Activated CD4-positive, alpha-beta T cell treated with anti-CD3 and anti-CD28 coated beads for 36 hours (primary cell): ENCODE results near the gene TTLL3. TPM values are rescaled to one million over a fixed set of nuclear protein-coding genes. Genes with fewer than 3 reads are reported as not detected.
A peak's percentile ranks its signal among the peaks of the same experiment; 100 is the strongest.
"Not testable (repeated sequence)": the region's sequence is repeated elsewhere in the genome, so short reads cannot be mapped to it uniquely, and the experiment has no call there.

Experiments
- ATAC-seq: fragments of 200-7000 bp; cut with Tn5 transposase; one replicate; pipeline ENCODE4 v1.10.0; 2021; ENCODE audit warnings: mild to moderate bottlenecking, moderate library complexity
- CTCF ChIA-PET: fragments of 350-600 bp; sonication (Branson Sonifier 250); formaldehyde crosslinking; loops from one replicate; lab custom pipeline; 2021; ENCODE audit warnings: antibody characterized with exemption; lab: Charles Lee
- POLR2A ChIA-PET: fragments of 350-600 bp; sonication (Branson Sonifier 250); formaldehyde crosslinking; loops from one replicate; lab custom pipeline; 2021; ENCODE audit warnings: antibody characterized with exemption, inconsistent platforms; lab: Charles Lee
- DNase-seq: peaks from one replicate; pipeline ENCODE4 v3.0.0-alpha.2; 2020
- H3K27ac Mint-ChIP-seq: one replicate; pipeline ENCODE4 v1.8.0; 2021; ENCODE audit warnings: mixed read lengths
- H3K27me3 Mint-ChIP-seq: one replicate; pipeline ENCODE4 v1.8.0; 2021; ENCODE audit warnings: mixed read lengths
- H3K36me3 Mint-ChIP-seq: one replicate; pipeline ENCODE4 v1.8.0; 2021; ENCODE audit warnings: low read depth, mixed read lengths
- H3K4me1 Mint-ChIP-seq: one replicate; pipeline ENCODE4 v1.8.0; 2021; ENCODE audit warnings: mixed read lengths
- H3K4me3 Mint-ChIP-seq: one replicate; pipeline ENCODE4 v1.8.0; 2021; ENCODE audit warnings: mild to moderate bottlenecking, moderate library complexity, mixed read lengths
- H3K9me3 Mint-ChIP-seq: one replicate; pipeline ENCODE4 v1.8.0; 2021; ENCODE audit warnings: low read depth, mixed read lengths
- intact Hi-C, 2 experiments: fragments of 100-400 bp; cut with DNase I in 1 of 2; cut with micrococcal nuclease in 1 of 2; formaldehyde crosslinking; loops; one replicate each; pipeline versions ENCODE4 v1.14.2 to v1.15.1; 2022 to 2024; cut with DNase I, micrococcal nuclease
- total RNA-seq, 2 experiments: library from RNA; stranded (reverse); gene quantifications; one replicate each; pipeline ENCODE4 v1.2.3, GENCODE V29; 2021

Gene TTLL3
- total RNA-seq, 2 experiments from 2014 or later = 47.5 to 49.8 TPM

DNA sequence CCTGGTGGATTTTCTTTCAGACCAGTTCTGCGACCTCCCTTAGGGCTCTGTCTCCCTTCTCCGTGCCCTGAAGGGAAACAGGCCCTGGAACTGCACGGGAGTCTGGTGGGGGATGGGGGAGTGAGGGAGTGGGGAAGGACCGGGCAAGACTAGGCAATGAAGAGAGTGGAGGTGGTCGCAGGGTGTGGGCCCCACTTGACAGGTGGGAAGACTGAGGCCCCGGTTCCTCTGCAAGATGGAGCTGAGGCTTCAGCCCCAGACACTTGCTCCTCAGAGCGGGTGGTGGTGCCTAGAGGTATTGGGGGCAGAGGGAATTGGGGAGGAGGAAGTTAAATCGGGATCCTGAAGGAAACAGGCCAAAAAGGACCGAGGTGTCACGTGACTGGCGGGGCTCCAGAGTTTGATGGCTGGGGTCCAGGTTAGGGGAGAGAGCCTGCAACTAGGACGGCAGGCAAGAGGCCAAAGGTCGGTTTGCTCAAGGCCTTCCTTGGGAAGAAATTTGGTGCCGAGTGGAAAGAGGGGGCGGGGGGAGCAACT, 39.7 kb upstream of the TTLL3 start:
- Mint-ChIP-seq H3K9me3 (no peaks in the 10 kb centered on the region), H3K4me1 (peaks cover 18% of the 10 kb centered on the region), H3K27ac (peak overlapping the region; percentile 78), H3K27me3 (no peaks in the 10 kb centered on the region), H3K4me3 (peak overlapping the region; percentile 79), H3K36me3 (peaks cover 16% of the 10 kb centered on the region)
- ChIA-PET POLR2A (interaction anchor here (0.6 to 1.6 kb wide), 4 partner anchors 8 to 22 kb away, joined by 3 to 7 read pairs (median 6); partner anchors contain the start of genes ARPC4, OGG1 and TADA3), CTCF (interaction anchor here (0.9 to 1.9 kb wide), 5 partner anchors 12 to 37 kb away, joined by 3 to 8 read pairs (median 3); partner anchors contain the start of gene OGG1)
- DNase-seq (no peak), ATAC-seq (peak; percentile 6)
- intact Hi-C loops = no loop called here

DNA sequence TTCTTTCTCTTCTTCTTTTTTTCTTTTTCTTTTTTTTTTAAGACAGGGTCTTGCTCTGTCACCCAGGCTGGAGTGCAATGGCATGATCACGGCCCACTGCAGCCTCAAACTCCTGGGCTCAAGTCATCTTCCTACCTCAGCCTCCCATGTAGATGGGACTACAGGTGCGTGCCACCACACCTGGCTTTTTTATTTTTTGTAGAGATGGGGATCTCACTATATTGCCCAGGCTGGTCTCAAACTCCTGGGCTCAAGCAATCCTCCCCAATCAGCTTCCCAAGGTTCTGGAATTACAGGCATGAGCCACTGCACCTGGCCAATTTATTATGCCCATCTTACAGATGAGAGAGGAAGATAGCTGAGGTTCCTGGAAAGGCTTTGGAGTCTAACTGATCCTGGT, 39.1 kb upstream of the TTLL3 start:
- H3K27me3 Mint-ChIP-seq, intact Hi-C loops, DNase-seq, H3K9me3 Mint-ChIP-seq, ATAC-seq, H3K27ac Mint-ChIP-seq: not testable (repeated sequence)
- ChIA-PET POLR2A (interaction anchor here (0.6 to 1.6 kb wide), 2 partner anchors 9 to 21 kb away, joined by 3 to 6 read pairs; partner anchors contain the start of gene OGG1), CTCF (interaction anchor here (1.3 to 1.9 kb wide), 4 partner anchors 20 to 38 kb away, joined by 3 to 8 read pairs (median 4); partner anchors contain the start of gene OGG1)
- peaks cover 20% of the 10 kb centered on the region for H3K4me1 Mint-ChIP-seq
- H3K36me3 Mint-ChIP-seq = peaks cover 12% of the 10 kb centered on the region
- H3K4me3 Mint-ChIP-seq = peak overlapping the region; percentile 79

DNA sequence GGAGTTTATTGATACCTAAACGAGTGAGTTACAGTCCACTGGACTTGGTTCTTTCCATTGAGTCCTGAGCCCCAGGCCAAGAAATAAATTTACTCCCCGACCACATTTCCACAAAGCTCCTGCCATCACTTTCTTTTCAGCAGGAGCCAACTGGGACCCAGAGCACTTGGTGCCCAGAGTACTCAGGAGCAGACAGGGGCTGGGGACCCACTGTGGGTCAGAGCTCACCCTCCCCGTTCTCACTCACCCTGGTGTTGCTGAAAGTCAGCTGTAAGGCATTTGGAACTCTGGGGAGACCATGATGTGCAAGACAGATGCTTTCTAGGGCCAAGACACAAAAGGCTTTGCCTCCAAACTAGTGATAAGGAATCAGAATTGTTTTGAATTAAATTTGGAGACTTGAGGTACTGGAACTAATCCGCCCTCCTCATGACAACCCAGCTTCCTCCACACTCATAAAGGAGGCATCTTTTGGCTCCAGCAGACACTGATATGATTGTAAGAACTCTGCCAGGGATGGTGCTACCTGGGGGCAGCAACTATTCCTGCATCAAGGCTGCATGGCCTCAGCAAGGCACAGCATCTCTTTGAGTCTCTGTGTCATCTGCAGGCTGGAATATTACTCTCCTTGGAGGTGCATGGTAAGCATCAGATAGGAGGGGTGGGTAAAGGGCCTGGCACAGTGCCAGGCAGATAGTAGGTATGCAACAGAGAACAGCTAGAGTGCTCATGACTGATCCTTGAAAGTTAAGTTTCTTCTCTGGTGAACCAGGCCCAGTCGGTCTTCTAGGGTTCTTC, 33.0 kb upstream of the TTLL3 start:
- Mint-ChIP-seq H3K4me3 (no peak overlapping the region), H3K27ac (peak overlapping the region; percentile 95), H3K4me1 (peaks cover 53% of the 10 kb centered on the region), H3K36me3 (peaks cover 23% of the 10 kb centered on the region), H3K9me3 (no peaks in the 10 kb centered on the region), H3K27me3 (no peaks in the 10 kb centered on the region)
- intact Hi-C loops = loop anchor here (5.0 kb wide), 2 partner anchors 45 to 465 kb away; partner anchors contain the start of gene BRPF1 (in 1 of the 2)
- ATAC-seq (no peak), DNase-seq (peak; percentile 52)
- POLR2A ChIA-PET = interaction anchor here (0.9 to 1.7 kb wide), 6 partner anchors 7 to 23 kb away, joined by 3 to 13 read pairs (median 5); partner anchors contain the start of genes ARPC4, CAMK1 and TADA3
- CTCF ChIA-PET = interaction anchor here (0.6 to 2.4 kb wide), 9 partner anchors 9 to 45 kb away, joined by 3 to 11 read pairs (median 6); partner anchors contain the start of genes ARPC4, OGG1 and TADA3

GRCh38 chr3:9777694-9778021, 32.4 kb upstream of the TTLL3 start:
- H3K4me3 Mint-ChIP-seq = peak overlapping the region; percentile 30
- ChIA-PET CTCF (interaction anchor here (0.6 to 2.4 kb wide), 8 partner anchors 9 to 45 kb away, joined by 3 to 11 read pairs (median 7); partner anchors contain the start of genes ARPC4, OGG1 and TADA3), POLR2A (interaction anchor here (0.9 to 1.7 kb wide), 7 partner anchors 8 to 381 kb away, joined by 3 to 13 read pairs (median 4); partner anchors contain the start of genes ARPC4, CAMK1 and TADA3)
- peaks cover 27% of the 10 kb centered on the region for H3K36me3 Mint-ChIP-seq
- ATAC-seq (peak; percentile 48), DNase-seq (peak; percentile 50)
- intact Hi-C loops = loop anchor here (1.0 to 5.0 kb wide), 7 partner anchors 8 to 465 kb away; partner anchors contain the start of genes BRPF1 (in 2 of the 2), TADA3 (in 2 of the 2) and CAMK1 (in 1 of the 2)
- H3K4me1 Mint-ChIP-seq = peaks cover 58% of the 10 kb centered on the region
- H3K27me3 Mint-ChIP-seq = no peaks in the 10 kb centered on the region
- peak overlapping the region; percentile 95 for H3K27ac Mint-ChIP-seq
- no peaks in the 10 kb centered on the region for H3K9me3 Mint-ChIP-seq

DNA sequence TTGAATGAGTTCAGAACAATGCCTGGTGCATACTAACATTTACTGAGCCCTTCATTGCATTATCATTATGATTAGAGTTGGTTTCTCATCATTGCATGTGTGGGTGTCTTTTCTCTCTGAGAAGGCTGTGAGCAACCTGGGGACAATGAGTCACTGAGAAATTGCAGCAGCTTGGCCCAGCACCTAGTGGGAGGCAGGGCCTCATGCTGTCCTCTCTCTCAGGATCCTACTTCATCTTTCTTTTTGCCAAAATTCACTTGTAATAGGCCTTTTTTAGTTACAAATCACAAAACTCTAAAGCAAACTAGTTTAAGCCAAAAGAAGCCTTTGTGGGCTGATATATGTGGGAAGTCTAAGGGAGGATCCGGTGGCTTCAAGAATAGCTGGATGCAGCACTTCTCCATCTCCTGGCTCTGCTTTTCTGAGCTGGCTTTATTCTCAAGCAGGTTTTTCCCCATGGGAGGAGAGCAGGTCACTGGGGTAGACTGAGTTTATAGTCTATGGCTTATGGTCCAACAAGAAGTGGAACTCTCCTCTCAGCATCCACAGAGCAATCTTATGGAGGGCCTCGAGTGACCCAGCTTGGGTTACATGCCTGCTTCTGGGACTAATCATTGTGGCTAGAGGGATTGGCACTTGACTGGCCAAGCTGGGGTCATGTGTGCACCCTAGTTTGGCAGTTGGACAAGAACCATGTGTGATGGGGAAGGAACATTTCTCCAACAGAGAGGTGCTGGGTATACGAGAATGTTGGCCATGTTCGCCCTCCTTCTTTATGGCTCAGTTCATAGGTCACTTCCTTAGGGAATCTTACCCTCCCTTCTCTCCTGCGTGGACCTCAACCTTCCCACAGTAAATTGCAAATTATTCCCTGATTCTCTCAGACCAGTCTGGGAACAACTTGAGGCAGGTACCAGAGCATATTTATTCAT, 31.7 kb upstream of the TTLL3 start:
- Mint-ChIP-seq H3K9me3 (no peaks in the 10 kb centered on the region), H3K27me3 (no peaks in the 10 kb centered on the region), H3K4me3 (peak overlapping the region; percentile 36), H3K36me3 (peaks cover 34% of the 10 kb centered on the region), H3K27ac (peak overlapping the region; percentile 95), H3K4me1 (peaks cover 61% of the 10 kb centered on the region)
- CTCF ChIA-PET = interaction anchor here (0.6 to 2.4 kb wide), 8 partner anchors 9 to 355 kb away, joined by 3 to 11 read pairs (median 7); partner anchors contain the start of genes ARPC4, OGG1 and TADA3
- intact Hi-C loops = loop anchor here (1.0 to 5.0 kb wide), 8 partner anchors 9 to 464 kb away; partner anchors contain the start of genes BRPF1 (in 2 of the 2), TADA3 (in 2 of the 2) and CAMK1 (in 1 of the 2)
- DNase-seq (peak; percentile 87), ATAC-seq (peak; percentile 87)
- POLR2A ChIA-PET = interaction anchor here (0.7 to 1.7 kb wide), 8 partner anchors 9 to 382 kb away, joined by 3 to 13 read pairs (median 4); partner anchors contain the start of genes ARPC4, CAMK1 and TADA3

- Mint-ChIP-seq H3K27ac (peak overlapping the region; percentile 95), H3K9me3 (no peaks in the 10 kb centered on the region), H3K27me3 (no peaks in the 10 kb centered on the region), H3K36me3 (peaks cover 34% of the 10 kb centered on the region), H3K4me3 (peak overlapping the region; percentile 36), H3K4me1 (peaks cover 61% of the 10 kb centered on the region)
- DNase-seq (peak; percentile 33), ATAC-seq (no peak)
- POLR2A ChIA-PET = interaction anchor here (1.5 to 1.7 kb wide), 2 partner anchors 9 to 25 kb away, joined by 6 to 7 read pairs; partner anchors contain the start of gene CAMK1
- CTCF ChIA-PET = interaction anchor here (2.1 to 2.4 kb wide), 2 partner anchors 11 to 12 kb away, joined by 8 to 11 read pairs; no protein-coding TSS in a partner anchor
- intact Hi-C loops = loop anchor here (1.0 to 5.0 kb wide), 3 partner anchors 47 to 463 kb away; partner anchors contain the start of gene BRPF1 (in 1 of the 2)
These were observed 30.9 kb upstream of the TTLL3 start for GRCh38 chr3:9779075-9779593.

DNA sequence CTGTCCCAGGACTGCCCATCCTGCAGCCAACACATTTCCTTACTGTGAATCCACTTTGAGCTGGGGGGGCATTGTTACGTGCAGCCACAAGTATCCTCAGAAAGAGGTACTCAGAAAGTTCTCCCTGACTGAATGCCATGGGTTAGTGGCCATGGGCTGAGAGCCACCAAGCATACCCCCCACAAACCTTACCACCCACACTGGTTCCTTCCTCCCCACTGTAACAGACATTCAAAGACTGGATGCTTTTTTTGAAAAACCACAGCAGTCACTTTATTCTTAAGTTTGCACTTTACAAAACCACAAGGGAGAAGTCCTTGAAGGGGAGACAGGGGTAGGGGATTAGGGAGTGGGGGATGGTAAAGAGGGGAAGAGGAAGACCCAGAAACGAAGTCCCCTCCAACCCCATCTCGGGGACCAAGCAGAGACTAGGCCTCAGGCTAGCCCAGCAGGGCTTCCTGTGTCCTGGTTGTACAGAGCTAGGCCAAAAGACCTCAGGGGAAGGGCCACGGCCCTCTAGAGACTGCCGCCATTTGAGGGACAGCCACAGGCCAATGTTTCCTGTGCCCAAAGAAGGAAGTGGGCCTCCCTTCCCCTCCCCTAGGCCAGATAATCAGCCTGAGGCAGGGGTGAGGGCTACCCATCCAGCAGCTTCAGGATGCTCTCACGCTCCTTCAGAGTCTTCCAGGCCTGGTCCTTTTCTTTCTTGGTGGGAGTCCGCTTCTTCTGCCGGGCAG, 30.2 kb upstream of the TTLL3 start:
- Mint-ChIP-seq H3K4me3 (no peak overlapping the region), H3K4me1 (peaks cover 61% of the 10 kb centered on the region), H3K9me3 (no peaks in the 10 kb centered on the region), H3K27ac (peak overlapping the region; percentile 95), H3K36me3 (peaks cover 37% of the 10 kb centered on the region), H3K27me3 (no peaks in the 10 kb centered on the region)
- intact Hi-C loops = loop anchor here (1.0 to 5.0 kb wide), 3 partner anchors 48 to 462 kb away; partner anchors contain the start of gene BRPF1 (in 1 of the 2)
- ChIA-PET POLR2A (interaction anchor here (0.5 to 0.6 kb wide), 3 partner anchors 197 to 964 kb away, joined by 3 to 6 read pairs (median 3); no protein-coding TSS in a partner anchor), CTCF (no interaction called here)
- ATAC-seq (peak; percentile 22), DNase-seq (peak; percentile 56)

DNA sequence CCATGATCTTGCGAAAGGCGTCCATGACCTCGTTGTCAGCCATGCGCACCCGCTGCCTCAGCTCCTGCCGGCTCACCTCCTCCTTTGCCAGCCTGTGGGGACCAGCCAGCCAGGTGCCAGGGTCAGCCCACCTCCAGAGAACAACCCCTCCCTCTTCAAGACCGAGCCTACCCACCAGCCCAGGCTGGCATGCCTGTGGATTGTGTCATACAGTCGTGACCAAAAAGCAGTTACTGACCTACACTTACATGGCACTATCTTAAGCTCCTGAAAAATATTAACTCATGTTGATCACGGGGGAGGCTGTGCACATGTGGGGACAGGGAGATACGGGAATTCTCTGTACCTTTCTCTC, 29.6 kb upstream of the TTLL3 start:
- H3K4me3 Mint-ChIP-seq = no peak overlapping the region
- CTCF ChIA-PET = no interaction called here
- intact Hi-C loops = no loop called here
- H3K27ac Mint-ChIP-seq = peak overlapping the region; percentile 95
- H3K9me3 Mint-ChIP-seq = no peaks in the 10 kb centered on the region
- DNase-seq (no peak), ATAC-seq (no peak)
- POLR2A ChIA-PET = interaction anchor here (0.5 to 0.6 kb wide), 2 partner anchors 13 to 197 kb away, joined by 3 read pairs; partner anchors contain the start of gene ARPC4
- peaks cover 61% of the 10 kb centered on the region for H3K4me1 Mint-ChIP-seq
- peaks cover 42% of the 10 kb centered on the region for H3K36me3 Mint-ChIP-seq
- no peaks in the 10 kb centered on the region for H3K27me3 Mint-ChIP-seq

DNA sequence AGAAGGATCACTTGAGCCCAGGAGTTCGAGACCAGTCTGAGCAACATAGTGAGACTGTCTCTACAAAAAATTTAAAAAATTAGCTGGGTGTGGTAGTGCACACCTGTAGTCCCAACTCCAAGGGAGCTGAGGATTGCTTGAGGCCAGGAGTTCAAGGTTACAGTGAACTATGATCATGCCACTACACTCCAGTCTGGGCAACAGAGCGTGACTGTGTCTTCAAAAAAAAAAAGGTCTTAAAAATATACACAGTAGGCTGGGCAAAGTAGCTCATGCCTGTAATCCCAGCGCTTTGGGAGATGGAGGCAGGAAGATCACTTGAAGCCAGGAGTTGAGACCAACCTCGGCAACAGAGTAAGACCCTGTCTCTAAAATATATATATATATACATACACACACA, 29.2 kb upstream of the TTLL3 start:
- Mint-ChIP-seq H3K9me3 (no peaks in the 10 kb centered on the region), H3K27me3 (no peaks in the 10 kb centered on the region), H3K27ac (peak overlapping the region; percentile 95), H3K36me3 (peaks cover 47% of the 10 kb centered on the region), H3K4me1 (peaks cover 62% of the 10 kb centered on the region), H3K4me3 (no peak overlapping the region)
- ChIA-PET CTCF (no interaction called here), POLR2A (interaction anchor here (0.6 to 0.7 kb wide), 2 partner anchors 12 to 32 kb away, joined by 3 to 4 read pairs; partner anchors contain the start of gene ARPC4)
- no peak for ATAC-seq
- no peak for DNase-seq
- intact Hi-C loops = no loop called here
